Omental fat pad (tissue), 4 donors: ENCODE data around the gene BAZ2B. TPM values are rescaled to one million over a fixed set of nuclear protein-coding genes. Genes with fewer than 3 reads are reported as not detected.

Source experiments
- ATAC-seq: fragments of 150-250 bp; one replicate; pipeline ENCODE4 v1.9.1; 2016; ENCODE audit warnings: mild to moderate bottlenecking, moderate library complexity; ENCODE audit not compliant: low FRiP score
- DNase-seq: peaks from one replicate; pipeline ENCODE4 v3.0.0-alpha.2; 2019; ENCODE audit warnings: low spot score
- total RNA-seq, 4 donors: library from RNA; depleted of rRNA; stranded (reverse); fragments of >200 nt; gene quantifications; one replicate each; pipeline ENCODE4 v1.1.0, GENCODE V29; 2016
- TF ChIP-seq, protein P1 (sequence below), 3 donors: fragments of 450-650 bp; IDR thresholded peaks; one replicate each; pipeline ENCODE4 v1.5.1; 2016 to 2017; ENCODE audit warnings: antibody characterized with exemption in 3 of 3, mild to moderate bottlenecking in 3 of 3, moderate library complexity in 2 of 3

BAZ2B gene
- total RNA-seq, 4 donors from 2014 or later = 47.3 to 147 (median 88.9) TPM

DNA sequence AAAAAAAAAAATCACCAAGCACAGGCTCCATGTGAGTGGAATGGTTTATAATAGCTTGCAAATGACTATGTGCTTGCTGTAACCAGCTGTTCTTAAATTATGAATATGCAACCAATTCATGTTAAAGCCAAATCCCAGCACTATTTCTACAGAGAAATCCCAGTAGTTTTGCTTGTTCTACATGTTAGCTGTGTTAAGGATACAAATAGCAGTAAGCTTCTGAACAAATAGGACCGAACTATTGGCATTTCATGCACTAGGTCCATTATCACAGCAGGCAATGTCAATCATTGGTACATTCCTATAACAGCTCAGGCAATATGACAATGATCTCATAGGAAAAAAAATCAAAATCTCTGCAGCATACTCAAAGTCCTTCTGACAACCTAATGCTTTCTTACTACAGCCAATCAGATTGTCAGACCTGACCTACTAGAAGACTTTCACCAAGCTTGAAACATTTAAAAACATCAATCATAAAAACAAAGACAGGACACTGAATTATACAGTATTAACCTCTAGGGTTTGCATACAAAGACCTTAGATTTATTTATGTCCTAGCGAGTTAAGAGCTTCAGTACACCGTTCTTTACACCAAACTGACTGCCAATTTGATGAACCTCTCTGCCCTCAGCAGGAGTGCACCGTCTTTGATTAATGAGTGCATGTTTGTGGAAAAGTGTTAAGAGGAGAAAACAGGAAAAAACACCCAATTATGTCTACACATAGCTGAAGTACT is 6.4 kb downstream of the BAZ2B start:
- DNase-seq (no peak), ATAC-seq (no peak)
- TF ChIP-seq, protein P1, sequence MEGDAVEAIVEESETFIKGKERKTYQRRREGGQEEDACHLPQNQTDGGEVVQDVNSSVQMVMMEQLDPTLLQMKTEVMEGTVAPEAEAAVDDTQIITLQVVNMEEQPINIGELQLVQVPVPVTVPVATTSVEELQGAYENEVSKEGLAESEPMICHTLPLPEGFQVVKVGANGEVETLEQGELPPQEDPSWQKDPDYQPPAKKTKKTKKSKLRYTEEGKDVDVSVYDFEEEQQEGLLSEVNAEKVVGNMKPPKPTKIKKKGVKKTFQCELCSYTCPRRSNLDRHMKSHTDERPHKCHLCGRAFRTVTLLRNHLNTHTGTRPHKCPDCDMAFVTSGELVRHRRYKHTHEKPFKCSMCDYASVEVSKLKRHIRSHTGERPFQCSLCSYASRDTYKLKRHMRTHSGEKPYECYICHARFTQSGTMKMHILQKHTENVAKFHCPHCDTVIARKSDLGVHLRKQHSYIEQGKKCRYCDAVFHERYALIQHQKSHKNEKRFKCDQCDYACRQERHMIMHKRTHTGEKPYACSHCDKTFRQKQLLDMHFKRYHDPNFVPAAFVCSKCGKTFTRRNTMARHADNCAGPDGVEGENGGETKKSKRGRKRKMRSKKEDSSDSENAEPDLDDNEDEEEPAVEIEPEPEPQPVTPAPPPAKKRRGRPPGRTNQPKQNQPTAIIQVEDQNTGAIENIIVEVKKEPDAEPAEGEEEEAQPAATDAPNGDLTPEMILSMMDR (IDR thresholded peaks at IDR 0.05) = no peak

- TF ChIP-seq, protein P1 (IDR thresholded peaks at IDR 0.05) = no peak
- DNase-seq = no peak
- ATAC-seq = no peak
Observed at GRCh38 chr2:159608723-159609308, 7.5 kb downstream of the BAZ2B start.

DNA sequence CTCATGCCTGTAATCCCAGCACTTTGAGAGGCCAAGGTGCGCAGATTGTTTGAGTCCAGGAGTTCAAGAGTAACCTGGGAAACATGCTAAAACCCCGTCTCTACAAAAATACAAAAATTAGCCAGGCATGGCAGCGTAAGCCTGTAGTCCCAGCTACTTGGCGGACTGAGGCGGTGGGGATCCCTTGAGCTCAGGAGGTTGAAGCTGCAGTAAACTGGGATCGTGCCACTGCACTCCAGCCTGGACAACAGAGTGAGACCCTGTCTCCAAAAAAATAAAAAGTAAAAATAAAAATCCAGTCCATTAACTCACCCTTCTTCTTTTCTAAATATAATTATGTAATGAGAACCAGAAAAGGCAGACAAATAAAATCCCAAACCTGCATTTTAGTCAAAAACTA is 8.2 kb downstream of the BAZ2B start:
- TF ChIP-seq, protein P1 (IDR thresholded peaks at IDR 0.05) = no peak
- no peak for DNase-seq

GRCh38 chr2:159606287-159606686 is 10.1 kb downstream of the BAZ2B start:
- ATAC-seq (no peak), DNase-seq (no peak)
- TF ChIP-seq, protein P1 (IDR thresholded peaks at IDR 0.05) = no peak

More for the DNA sequence above, 8.2 kb downstream of the BAZ2B start:
- no peak for ATAC-seq

DNA sequence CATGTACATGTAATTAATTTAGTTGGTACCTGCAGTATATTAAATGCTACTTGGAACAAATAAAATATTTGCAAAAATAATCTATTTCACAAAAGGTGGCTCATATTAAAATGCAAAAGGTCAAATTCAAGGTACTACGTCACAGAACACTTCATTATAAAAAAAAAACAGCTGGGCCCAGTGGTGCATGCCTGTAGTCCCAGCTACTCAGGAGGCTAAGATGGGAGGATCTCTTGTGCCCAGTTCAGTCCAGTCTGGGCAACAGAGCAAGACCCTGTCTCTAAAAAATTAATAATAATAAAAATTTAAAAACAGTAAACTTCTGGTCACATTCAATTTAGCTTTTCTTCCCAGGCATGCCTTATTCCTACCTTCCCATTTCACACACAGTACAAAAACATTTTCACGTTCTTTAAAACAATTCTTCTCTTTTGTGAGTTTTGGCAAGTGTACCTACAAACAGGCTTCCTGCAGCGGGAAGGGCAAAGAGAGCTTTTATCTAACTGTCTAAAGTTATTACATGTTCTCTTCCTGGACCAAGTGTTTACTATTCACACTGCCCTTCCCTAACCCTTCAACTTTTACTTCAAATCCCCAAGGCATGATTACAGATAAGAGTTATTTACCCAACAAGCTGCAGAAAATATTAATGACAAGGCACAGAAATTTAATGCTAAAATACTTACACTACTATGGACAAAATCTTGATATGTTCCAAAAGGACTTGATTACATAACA is 10.7 kb downstream of the BAZ2B start:
- TF ChIP-seq, protein P1 (IDR thresholded peaks at IDR 0.05) = no peak
- ATAC-seq (no peak), DNase-seq (no peak)

GRCh38 chr2:159604159-159604558 is 12.2 kb downstream of the BAZ2B start:
- no peak for DNase-seq
- no peak for ATAC-seq
- TF ChIP-seq, protein P1 (IDR thresholded peaks at IDR 0.05) = no peak
